Mucosa of gallbladder (tissue), 1 donor: ENCODE measurements around the gene PLEKHA3. TPM values are rescaled to one million over a fixed set of nuclear protein-coding genes. Genes with fewer than 3 reads are reported as not detected.
"Not testable (repeated sequence)": the region's sequence is repeated elsewhere in the genome, so short reads cannot be mapped to it uniquely, and the experiment has no call there.

Experiments
- DNase-seq: peaks from one replicate; pipeline ENCODE4 v3.0.0-alpha.2; 2020; ENCODE audit warnings: low spot score
- total RNA-seq: library from RNA; stranded (reverse); gene quantifications from one replicate; pipeline ENCODE4 v1.2.1, GENCODE V29; 2021
- donor health status: DM: no; HTN: no; CAD: no.

PLEKHA3 gene
- 37.4 TPM for total RNA-seq

- DNase-seq = peak; percentile 95
Measured at GRCh38 chr2:178480227-178481181, at the start of gene PLEKHA3. TSS of gene PLEKHA3 (plus strand) at chr2:178480457. CDS start at chr2:178480870, 413 bp downstream.

DNA sequence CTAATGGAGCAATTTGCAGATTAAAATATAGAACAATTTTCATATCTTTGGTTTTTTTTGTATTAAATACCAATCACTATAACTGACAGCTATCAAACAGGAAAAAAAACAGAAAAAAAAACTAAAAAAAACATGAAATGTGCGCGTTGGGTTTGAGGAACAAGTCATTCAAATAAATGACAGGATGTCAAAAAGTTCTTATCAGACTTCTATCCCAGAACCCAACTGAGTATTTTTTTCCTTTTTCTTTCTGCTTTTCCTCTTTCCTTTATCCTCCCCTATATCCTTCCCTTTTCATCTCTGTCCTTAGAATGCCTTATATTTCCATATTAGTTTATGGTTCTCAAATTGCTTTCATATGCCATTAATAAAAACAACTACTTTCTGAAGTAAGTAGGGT lies 43.6 kb upstream of the PLEKHA3 start:
- DNase-seq = no peak

DNA sequence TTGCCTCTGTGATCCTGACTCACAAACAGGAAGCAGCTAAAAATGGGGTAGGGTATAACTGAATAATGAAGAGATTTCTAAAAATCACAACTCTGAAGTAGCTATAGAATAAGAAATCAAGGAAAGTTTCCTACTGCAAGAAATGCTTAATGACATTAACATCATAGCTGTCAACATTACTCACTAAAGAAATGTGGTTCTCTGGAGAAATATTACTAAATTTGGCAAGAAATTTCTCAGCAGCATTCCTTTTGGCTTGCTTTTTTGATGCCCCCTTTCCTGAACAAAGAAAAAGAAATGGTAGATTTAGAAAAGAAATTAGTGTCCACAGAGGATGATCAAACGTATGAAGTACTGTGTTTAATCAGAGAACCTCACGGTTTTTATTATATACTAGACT lies 38.8 kb upstream of the PLEKHA3 start:
- DNase-seq = no peak

- no peak for DNase-seq
Measured at GRCh38 chr2:178448968-178449661, 31.1 kb upstream of the PLEKHA3 start.

DNA sequence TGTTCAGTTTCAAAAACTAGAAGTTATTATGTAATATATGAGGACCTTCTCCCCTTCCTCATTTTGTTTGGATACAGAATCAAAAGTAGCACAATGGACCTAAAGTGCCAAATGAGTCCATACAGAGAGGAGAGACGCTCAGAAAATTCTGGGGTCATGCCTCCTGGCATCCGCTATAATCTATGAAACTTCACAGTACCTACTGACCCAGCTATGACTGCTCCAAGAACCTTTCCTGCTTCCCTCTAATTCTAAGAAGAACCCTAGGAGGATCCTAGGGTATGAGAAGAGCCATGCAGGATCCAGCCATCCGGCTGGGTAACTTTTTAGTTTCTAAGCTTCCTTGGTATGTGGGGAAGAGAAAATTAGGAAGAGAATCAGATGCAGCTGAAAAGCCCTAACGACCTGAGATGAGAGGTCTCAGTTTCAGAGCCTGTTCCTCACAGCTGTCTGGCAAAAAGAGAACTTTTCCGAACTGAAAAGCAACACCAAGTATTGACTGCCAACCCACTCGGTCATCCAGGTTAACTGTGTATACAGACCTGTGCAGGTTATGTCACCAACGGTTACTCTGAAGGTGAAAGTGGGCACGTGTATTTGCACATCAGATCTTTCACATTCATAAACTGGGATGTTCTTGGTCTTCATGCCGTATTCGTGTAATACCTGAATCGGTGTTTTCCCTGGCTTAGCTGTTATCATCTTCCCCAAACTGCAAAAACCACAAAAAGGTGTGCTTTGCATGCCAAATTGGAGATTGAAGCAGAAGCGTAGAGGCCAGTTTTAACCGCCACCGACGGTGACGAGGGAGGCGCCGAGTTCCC lies 30.3 kb upstream of the PLEKHA3 start:
- DNase-seq = no peak

DNA sequence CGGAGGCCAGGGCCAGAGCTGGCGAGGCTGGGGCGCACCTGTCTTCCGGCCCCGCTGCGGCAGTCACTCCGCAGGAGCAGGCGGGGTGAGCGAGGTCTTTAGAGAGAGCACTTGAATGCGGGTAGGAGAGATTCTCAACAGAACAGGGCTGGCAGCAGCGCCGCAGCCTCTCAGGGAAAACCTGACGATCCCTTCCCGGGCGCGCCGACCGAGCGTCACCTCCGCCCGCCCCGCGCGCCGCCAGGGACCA lies 29.8 kb upstream of the PLEKHA3 start:
- no peak for DNase-seq

GRCh38 chr2:178450774-178451525 lies 29.3 kb upstream of the PLEKHA3 start, which contains the start of the genes PJVK and PRKRA:
TSS of gene PJVK (plus strand) at chr2:178451378. CDS start at chr2:178453410, 2,032 bp downstream.
TSS of gene PRKRA (minus strand) at chr2:178451175. CDS start at chr2:178451030, 145 bp downstream.
- peak; percentile 97 for DNase-seq

DNA sequence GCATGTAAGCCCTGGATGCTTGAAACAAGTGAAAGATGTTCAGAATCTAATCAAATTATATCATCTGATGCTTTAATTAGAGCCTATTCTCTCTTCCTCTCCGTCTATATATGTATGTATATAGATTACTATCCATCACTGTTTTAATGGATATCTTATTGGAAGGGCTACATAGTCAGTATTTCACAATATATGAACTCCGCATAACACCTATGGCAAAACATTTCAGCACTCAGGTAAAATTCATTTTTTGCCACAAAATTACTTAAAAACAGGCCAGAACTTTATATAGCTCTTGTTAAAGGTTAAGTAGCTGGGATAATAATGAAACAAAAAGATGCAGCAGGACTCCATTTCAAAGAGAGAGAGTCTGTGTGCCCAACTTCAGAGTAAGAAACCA lies 27.9 kb upstream of the PLEKHA3 start:
- DNase-seq = no peak

DNA sequence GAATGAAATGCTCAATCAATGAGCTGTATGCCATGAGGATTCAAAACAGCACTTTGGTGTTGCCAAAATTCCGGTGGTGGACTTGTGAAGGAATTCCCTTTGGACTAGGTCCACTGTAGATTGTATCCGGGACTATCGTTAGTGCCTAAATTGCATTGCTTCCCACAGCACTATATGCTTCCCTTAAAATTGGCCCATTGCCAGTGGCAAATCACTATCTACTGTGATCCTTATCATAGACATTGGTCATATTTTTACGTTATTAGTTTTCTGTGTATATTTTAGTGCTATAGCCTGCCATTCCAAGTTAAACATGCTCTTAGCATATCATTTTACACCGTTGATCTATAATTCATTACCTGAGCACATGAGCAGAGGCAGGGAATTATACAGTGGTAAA lies 27.4 kb upstream of the PLEKHA3 start:
- DNase-seq = no peak

GRCh38 chr2:178455947-178456346 lies 24.3 kb upstream of the PLEKHA3 start:
- DNase-seq = no peak

GRCh38 chr2:178457390-178457886 lies 22.8 kb upstream of the PLEKHA3 start:
- DNase-seq = no peak

DNA sequence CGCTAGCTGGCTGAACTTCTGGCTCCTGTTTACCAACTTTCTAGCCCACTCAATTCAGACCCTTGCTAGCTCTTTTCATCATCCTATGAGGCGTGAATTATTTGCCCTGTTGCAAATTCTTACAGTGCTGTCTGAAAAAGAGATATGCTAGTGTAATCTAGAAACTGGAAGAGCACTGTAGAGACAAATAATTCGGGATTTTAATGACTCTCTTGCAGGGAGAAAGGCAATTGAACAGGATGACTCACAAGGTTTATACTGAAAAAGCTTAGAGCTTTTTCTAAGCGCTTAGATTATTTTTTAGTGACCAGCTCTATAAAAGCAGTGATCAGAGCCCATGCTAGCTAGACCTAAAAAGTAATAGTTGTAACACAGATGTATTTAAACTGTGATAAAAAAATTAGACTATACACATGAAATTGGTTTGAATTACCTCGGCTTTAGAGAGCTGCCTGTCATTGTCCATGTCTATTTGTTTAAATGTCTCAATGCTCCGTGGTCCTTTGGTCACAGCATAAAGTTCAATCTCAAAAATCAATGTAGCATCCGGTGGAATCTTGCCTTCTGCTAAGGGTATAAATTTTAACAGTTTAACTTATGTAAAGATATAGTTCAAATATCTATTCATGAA lies 10.9 kb upstream of the PLEKHA3 start:
- DNase-seq = no peak

GRCh38 chr2:178471313-178471712 lies 8.9 kb upstream of the PLEKHA3 start:
- not testable (repeated sequence) for DNase-seq

GRCh38 chr2:178473373-178473772 lies 6.9 kb upstream of the PLEKHA3 start:
- no peak for DNase-seq

DNA sequence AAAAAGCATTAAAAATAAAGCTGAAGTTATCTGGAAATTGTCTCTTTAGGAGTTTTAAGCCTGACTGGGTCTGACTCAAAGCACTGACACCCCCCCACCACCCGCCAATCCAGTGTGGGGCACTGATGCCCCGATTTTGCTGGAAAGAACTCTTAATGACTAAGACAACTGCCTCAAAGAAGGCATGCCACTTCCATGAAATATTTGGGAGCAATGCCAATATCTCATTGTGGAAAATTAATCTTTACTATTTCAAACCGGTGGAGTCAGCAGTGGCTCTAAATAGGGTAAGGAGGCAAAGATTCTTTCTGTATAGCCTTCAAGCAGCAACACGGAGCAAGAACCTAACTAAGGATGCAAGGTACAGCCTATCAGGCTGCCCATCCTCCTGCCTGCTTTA lies 6.3 kb upstream of the PLEKHA3 start:
- DNase-seq = no peak

DNA sequence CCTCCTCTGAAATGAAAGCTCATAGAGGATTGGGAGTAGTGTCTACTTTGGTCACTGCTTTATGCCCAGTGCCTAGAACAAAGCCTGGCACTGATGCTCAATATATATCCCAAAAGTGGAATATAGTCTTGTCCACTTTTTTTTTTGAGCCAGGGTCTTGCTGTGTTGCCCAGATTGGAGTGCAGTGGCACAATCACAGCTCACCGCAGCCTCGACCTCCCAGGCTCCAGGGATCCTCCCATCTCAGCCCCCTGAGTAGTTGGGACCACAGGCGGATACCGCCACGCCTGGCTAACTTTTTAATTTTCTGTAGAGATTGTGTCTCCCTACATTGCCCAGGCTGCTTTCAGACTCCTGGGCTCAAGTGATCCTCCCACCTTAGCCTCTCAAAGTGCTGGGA lies 5.7 kb upstream of the PLEKHA3 start:
- DNase-seq = no peak

DNA sequence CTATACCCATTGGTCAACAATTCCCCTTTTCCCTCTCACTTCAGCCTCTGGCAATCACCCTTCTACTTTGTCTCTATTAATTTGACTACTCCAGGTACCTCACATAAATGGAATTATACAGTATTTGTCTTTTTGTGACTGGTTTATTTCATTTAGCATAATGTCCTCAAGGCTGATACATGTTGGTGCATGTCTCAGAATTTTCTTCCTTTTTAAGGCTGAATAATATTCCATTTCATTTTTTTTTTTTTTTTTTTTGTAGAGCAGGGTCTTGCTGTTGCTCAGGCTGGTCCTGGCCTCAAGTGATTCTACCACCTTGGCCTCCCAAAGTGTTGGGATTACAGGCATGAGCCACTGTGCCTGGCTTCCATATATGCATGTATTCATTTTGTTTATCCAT lies 3.8 kb upstream of the PLEKHA3 start:
- DNase-seq = no peak

DNA sequence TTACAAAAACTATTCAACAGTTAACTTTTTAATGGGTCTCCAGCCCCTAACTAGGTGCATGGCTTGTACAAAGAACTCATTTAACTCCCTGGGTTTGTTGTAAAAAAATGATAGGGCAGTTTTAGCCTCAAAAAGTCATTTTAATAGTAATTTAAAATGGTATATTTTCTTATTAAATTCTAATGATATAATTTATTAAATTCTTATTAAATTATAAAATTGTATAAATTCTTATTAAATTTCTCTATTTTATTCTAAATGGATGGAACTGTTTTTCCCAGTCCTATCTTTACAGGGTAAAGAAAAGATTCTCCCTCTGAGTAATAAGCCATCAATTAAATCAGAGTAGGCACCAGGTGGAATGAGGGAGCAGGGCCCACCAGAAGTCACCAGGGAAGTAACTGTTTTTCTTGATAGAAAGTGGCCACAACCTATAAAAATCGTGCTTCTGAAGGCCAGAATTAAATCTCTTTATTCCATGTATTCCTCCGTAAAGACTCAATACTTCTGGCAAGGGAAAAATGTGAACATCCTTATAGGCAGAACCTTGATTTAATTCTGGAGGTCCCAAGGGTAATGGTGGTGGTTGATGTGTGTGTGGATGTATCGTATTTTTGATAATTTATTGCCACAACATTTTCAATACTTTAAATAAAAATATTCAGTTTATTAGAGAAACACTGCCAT lies 2.7 kb upstream of the PLEKHA3 start:
- DNase-seq = no peak

- no peak for DNase-seq
Measured at GRCh38 chr2:178478130-178478438, 2.2 kb upstream of the PLEKHA3 start.
